NCI-H146 treated with DMSO at 0.1 percent for 48 hours (cell line): ENCODE results near the gene TMEM131.

Source experiments
- DNase-seq: peaks from one replicate; lab custom pipeline; 2025; ENCODE audit not compliant: unreplicated experiment; lab: John Stamatoyannopoulos, UW

Gene TMEM131

DNA sequence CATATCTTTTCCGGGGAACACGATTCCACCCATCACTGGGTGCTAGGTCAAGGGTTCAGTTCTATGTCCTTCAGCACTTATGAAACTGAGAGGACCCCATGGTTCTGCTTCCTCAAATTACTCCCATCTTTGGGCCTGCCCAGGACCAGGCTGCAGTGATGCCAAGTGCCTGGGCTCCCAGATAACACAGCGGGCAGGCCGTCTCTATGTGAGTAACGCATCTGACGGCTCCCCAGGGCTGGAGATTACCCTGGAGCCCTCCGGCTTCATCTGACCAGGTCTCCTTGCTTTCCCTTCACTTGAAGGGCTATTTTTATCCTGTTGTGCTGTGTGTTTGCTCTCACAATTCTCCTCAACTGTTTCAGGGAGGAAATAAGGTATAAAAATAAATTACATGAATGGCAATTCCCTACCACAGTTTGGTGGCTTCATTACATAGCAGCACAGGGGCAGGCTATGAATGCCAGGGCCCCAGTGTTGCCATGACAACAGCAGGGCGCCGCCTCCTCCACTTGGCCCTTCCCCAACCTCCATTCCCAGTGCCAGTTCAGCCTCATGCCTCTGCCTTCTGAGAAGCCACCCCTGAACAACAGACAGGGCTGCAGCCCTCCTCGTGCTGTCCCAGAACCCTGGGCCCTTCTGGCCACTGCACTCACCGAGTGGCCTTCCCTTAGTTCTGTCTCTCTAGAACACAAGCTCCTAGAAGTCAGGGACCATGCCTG, 25.4 kb upstream of the TMEM131 start:
- DNase-seq: no peak

DNA sequence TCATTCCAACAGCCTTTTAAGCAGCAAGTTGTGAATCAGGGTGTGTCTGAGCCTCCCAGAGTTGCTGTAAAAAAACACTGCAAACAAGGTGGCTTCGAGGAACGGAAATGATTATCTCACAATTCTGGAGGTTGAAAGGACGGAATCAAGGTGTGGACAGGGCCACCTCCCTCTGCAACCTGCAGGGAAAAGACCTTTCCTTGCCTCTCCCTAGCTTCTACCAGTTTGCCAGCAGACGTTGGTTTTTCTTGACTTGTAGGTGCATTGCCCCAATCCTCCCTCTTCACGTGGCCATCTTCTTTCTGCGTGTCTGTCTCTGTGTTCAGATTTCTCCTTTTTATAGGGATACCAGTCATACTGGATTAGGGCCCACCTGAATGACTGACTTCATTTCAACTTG, 24.8 kb upstream of the TMEM131 start:
- no peak for DNase-seq

DNA sequence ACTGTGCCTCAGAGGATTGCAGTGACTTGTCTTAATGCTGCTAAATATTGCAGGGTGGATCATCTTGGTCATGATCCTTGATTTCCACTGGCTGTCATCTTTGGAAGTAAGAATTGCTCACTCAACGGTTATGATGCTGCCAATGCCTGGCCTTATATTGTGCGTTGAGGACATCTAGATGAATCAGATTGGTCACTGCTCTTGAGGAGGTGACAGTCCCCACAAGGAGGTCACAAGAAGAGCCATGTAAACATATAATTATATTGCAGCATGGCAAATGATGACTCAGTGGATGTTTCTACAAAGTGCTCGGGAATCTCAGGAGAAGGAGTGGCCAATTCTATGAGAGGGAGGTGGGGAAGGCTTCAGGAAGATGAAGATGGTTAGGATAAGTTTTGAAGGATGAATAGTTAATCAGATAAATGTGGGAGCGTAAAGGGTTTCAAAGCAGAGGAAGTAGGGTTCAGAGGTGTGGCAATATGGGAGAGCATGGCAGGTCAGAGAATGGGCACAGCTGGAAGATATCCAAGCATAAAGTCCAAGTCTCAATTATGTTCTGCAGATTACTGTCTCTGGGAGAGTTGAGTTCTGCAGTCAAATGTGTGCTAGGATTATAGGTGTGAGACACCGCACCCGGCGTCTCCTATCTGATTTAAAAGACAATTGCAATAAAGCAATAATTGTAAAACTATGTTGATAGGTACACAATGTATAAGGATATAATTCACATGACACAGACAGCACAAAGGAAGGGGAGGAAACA, 21.3 kb upstream of the TMEM131 start:
- no peak for DNase-seq

DNA sequence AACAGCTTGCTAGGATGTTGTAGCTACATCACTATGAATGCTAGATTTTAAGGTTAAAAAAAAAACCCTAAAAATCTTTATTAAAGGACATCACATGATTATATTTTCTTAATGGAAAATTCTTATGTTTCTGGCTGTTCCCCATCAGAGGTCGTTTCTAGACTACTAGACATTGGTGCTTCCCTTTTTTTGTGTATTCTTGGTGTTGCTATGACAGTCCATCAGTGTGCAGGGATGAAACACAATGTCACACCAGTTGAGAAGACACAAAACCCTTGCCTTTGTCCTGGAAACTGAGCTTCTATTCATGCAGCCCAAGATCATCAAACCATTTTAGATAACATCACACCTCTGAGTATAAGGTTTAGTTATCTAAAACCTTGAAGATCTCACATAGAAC, 19.9 kb upstream of the TMEM131 start:
- no peak for DNase-seq

DNA sequence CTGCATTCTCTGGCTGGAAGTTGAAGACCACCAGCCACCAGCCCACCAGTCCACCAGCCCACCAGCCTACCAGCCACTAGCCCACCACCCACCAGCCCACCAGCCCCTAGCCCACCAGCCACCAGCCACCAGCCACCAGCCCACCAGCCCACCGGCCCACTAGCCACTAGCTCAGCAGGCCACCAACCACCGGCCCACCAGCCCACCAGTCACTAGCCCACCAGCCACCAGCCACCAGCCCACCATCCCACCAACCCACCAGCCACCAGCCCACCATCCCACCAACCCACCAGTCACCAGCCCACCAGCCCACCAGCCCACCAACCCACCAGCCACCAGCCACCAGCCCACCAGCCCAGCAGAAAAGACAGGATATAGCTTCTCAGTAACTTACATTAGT, 18.6 kb upstream of the TMEM131 start:
- DNase-seq: no peak

DNA sequence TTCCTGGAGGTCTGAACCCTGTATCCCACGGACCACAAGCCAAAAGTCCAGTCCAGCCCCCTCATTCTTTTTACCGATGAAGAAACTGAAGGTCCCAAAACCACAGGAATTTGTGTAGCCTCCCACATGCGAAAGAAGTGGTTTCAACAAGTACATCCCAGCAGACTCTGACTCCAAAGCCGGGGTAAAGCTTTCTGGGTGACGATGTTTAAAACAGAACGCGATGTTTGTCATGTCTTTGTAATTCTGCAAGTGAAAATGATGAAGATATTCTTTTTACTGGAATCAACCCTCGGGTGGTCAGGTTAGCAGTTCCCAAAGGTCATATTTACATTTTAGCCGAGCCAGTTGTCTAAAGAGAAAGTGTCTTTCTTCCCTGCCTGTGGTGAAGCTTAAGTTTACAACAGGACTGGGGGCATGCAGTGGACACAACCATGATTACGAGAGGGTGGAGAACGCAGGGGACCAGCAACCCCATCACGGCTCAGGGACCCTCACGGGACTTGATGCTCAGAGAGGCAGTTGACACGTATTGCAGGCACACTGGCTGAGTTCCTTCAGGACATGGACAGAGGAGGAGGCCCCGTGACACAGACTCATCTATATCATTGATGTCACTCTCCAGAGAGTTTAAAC, 17.8 kb upstream of the TMEM131 start:
- no peak for DNase-seq

DNA sequence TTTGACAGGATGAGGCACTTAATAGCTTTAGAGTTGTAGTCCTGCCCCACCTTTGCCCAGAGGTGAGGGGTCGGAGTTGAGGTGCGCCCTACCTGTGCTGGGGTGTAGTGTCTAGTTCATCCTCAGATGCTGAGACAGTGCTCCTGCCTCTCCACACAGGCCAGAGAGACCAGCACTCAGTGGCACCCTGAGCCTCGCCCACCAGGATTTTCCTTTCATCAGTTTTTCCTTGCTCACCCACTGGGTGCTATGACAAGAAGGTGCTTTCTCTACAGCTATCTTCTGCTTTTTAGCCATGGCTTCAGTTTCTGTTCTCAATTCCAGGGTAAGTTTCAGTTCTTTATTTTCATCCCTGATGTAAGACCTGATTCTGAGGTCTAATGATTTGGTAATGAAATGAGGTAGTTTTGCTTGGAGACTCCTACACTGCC, 16.8 kb upstream of the TMEM131 start:
- no peak for DNase-seq

DNA sequence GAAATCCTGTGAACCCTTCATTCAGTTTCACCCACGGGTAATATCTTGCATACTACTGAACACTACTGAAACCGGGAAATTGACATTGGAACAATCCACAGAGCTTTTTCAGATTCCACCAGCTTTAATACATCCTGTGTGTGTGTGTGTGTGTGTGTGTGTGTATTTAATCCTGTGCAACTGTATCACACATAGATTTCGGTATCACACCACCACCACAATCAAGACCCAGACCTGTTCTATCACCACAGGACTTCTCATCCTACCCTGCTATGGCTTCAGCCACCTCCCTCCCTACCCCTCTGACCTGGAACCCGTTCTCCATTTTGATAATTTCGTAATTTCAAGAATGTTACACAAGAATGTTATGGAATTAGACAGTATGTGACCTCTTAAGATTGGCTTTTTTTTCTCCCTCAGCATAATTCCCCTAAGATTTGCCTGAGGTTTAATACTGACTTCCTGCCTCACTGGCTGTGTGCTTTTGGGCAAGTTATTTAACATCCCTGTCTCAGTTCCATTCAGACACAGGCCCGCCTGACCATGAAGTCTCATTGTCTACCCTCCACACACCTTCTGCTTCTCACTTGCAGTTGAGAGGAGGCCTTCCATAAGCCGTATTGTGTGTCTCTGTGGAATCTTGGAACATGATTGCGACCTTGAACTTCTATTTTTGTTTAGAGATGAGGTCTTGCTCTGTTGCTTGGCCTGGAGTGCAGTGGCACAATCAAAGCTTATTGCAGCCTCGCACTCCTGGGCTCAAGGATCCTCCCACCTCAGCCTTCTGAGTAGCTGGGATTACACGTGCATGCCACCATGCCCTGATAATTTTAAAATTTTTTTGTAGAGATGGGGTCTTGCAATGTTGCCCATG, 14.4 kb upstream of the TMEM131 start:
- no peak for DNase-seq

DNA sequence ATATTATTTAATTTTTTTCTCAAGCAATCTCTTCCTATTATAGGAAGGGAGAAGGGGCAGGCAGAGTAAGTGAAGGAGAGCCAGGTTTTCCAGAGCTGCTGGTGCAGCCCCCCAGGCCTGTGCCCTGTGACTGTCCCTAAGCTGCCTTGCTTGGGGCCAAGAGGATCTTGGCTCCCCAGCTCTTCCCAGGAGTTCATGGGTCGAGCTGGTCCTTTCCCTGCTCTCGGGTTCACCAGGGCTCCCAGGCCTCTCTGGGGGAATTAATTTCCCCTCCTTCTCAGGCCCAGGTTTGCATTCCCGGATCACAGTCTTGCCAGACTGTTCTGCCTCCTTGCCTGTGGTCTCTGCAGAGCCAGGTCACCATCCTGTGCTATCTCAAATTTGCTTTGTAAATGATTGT, 12.7 kb upstream of the TMEM131 start:
- DNase-seq: no peak

DNA sequence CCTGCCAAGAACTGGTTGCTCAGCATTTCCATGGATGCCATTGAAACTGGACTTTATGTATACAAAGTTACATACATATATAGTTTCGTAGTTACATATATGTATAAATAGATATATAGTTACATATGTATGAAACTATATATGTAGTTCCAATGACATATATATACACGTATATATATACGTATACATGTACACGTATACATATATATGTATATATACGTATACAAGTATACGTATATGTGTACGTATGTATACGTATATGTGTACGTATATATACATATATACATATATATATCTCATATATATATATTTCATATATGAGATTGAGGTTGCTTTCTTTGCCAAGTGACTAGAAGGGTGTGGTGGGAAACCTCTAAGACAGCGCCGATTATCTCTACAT, 10.6 kb upstream of the TMEM131 start:
- no peak for DNase-seq

DNA sequence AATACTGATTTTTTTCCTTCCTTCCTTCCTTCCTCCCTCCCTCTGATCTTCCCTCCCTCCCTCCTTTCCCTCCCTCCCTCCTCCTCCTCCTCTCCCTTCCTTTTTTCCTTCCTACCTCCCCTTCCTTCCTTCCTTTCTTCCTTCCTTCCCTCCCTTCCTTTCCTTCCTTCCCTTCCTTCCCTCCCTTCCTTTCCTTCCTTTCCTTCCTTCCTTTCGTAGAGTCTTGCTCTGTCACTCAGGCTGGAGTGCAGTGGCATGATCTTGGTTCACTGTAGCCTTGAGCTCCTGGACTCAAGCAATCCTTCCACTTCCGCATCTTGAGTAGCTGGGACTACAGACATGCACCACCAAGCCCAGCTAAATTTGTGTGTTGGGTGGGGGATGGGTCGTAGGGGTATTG, 8.9 kb upstream of the TMEM131 start:
- no peak for DNase-seq

DNA sequence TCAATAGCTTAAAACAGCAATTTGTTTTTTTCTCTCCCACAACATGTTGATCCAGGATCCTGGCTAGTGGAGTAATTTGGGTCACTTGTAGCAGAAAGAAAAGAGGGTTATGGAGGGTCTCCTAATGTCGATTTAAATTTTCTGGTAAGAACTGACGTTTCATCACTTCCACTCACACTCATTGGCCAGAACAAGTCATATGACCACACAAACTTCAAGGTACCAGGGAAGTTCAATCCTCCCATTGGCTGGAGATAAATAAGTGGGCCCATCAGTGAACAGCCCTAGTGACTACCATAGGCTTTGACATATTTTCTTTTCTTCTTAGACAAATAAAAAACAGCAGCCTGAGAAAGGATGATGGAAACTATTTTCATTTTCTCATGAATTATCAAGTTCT, 8.3 kb upstream of the TMEM131 start:
- DNase-seq: no peak

DNA sequence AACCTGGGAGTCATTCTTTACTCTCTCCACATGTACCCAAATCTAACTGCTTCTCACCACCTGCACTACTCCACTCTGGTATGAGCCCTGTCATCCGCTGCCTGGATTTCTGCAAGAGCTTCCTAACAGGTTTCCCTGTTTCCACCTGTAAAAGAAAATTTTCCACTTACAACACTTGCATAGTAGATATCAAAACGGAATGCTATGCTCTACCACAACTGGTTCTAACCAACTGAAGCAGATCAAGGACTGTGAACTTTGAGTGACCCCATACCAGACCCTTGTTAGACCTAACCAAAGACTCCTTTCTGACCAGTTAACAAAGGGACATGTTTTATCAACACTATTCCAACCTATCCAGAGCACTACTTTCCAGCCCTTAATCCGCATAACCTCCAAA, 3.8 kb upstream of the TMEM131 start:
- DNase-seq: no peak

DNA sequence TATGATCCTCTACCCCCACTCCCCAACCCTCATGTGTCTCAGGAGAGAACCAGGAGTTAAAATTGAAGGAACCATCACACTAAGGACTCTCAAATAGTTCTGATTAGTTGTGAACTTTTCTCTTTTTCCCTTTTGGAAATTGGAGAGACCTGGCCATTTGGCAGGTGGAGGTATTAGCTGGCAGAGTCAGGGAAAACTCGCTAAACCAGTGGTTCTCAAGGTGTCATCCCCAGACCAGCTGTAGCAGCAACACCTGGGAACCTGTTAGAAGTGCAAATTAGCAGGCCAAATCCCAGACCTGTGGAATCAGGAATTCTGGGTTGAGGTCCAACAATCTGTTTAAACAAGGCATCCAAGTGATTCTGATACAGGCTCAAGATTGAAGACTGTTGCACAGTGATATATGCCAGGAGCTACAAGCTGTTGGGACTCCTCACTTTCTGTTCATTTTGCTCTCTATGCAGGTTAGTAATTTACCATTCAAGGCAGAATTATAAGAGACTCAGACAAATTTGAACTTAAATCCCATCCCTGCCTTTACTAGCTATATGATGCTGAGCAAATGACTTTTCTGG, 2.8 kb upstream of the TMEM131 start:
- peak; percentile 59 for DNase-seq

DNA sequence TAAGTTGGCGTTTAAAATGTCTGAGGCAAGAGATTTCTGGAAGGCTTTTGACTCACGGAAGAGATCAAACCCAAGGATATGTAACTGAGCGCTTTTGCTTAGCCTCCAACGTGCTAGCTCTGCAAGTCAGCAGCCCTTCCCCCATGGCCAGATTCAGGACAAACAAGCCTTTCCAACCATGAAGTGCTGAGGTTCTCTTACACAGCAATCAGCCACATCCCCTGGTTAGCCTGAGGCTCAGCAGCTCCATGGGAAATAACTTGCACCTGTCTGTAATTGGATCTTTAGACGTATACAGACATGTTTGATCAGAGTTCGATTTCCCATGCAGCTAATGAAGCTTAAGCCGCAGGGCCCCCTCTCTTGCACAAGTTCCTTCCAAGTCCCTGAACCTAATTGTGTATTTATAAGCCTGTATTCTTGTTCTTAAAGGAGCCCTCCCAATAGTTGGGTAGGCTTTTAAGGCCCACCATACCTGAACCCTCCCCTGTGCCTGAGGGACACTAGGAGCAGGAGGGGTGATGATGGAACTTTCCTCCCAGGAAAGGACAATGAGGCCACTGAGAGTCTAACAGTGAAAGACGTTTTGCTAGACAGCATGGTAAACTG, 2.1 kb upstream of the TMEM131 start:
- DNase-seq: peak; percentile 98

DNA sequence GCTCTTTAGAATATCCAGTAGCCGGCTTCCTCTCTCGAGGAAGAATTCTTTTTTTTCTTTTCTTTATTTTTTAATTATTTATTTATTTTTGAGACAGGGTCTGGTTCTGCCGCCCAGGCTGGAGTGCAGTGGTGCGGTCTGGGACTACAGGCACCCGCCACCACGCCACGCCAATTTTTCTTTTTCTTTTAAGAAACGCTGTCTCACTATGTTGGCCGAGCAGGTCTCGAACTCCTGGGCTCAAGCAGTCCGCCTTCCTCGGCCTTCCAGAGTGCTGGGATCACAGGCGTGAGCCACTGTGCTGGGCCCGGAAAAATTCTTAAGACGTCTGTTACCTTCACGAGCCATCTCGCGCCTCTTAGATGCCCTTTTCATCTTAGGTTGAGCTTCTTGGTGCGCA, 931 bp upstream of the TMEM131 start:
- DNase-seq: no peak

DNA sequence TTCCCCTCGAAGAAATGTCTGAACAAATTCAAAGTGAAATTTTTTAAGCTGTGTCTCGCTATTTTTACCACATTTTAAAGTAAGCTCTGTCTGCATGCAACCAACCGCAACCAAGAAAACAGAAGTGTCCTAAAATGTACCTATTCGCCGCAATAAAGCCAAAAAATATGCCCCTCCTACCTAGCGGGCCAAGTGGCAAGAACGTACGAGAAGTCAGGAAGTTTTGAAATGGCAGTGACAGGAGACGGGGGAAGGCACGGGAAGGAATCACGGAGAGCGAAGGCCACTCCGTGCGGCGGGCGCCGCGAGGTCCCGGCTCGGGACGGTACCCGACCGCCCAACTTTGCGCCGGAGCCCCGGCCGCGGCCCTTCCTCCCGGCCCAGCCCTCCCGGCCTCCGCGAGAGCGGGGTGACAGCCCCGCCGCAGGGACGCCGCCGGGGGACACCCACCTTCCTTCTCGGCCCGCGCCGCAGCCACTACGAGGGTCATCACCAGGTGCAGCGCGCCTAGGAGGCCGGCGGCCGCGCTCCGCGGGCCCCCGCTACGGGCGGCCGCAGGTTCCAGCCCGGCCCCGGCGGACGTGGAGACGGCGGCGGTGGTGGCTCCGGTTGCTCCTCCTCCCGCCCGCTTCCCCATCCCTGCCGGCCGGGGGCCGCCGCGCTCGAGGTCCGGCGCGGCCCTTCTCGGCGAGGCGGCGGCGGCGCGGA, 568 bp downstream of the TMEM131 start:
- peak; percentile 39 for DNase-seq

DNA sequence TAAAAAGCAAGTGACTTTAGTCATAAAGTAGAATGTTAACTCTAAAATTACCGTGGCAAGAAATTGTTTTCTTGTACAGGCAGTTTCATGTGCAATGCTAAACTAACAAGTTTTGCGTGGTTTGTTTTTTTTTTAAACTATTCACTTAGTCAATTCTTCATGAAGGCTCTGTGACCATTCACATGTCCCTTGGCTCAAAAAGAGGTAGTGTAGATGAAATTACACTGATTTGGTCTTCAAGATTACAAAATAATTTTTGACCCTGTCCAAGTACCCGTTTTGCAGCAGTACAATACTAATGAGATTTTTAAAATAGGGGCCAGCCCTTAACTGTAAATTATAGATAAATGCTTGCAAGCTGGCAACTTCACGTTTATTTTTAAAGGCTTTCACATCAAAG, 1.3 kb downstream of the TMEM131 start:
- no peak for DNase-seq

DNA sequence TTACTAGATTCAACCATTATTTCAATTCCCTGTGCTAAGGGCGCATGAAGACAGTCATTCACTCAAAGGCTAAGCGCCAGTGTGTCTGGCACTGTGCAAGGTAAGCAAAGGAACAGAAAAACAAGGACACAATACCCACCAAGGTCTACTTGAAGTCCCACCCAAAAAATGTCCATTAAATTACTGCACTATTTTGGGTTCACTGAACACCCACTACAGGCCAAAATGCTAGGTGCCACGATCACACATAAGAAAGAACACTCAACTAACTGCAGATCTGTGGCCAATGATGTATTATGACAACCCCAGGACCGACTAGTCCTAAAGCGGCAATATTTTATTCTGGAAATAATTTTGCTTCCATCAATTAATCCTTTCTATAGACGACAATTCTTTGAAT, 1.8 kb downstream of the TMEM131 start:
- DNase-seq: no peak
